ENCODE results near the gene WIPF3.

WIPF3 gene

DNA sequence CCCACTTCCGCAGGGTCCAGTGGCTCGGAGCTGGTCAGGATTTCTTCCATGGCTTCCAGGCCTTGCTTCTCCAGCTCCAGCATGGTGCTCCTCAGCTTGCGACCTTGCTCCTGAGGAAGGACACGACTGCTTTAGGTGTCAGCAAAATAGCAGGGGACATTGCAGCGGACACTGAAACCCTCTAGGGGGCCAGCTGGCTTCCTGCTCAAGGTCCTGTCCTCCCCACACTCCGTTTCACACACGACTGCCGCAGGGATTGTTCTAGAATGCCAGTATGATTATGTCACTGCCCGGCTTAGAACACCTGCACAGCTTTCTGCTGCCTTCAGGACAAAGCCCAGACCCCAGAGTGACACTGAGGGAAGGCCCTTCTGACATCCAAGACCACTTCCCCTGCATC lies 117.7 kb downstream of the WIPF3 start:
- TF ChIP-seq, protein P1, sequence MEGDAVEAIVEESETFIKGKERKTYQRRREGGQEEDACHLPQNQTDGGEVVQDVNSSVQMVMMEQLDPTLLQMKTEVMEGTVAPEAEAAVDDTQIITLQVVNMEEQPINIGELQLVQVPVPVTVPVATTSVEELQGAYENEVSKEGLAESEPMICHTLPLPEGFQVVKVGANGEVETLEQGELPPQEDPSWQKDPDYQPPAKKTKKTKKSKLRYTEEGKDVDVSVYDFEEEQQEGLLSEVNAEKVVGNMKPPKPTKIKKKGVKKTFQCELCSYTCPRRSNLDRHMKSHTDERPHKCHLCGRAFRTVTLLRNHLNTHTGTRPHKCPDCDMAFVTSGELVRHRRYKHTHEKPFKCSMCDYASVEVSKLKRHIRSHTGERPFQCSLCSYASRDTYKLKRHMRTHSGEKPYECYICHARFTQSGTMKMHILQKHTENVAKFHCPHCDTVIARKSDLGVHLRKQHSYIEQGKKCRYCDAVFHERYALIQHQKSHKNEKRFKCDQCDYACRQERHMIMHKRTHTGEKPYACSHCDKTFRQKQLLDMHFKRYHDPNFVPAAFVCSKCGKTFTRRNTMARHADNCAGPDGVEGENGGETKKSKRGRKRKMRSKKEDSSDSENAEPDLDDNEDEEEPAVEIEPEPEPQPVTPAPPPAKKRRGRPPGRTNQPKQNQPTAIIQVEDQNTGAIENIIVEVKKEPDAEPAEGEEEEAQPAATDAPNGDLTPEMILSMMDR (IDR thresholded peaks at IDR 0.05; ENCODE audit: low read depth, low read length, missing control alignments) = no peak
- H3K4me3 ChIP-seq (ENCODE audit: low read depth, low read length) = no peak overlapping the region
- DNase-seq (ENCODE audit: low read depth) = no peak

DNA sequence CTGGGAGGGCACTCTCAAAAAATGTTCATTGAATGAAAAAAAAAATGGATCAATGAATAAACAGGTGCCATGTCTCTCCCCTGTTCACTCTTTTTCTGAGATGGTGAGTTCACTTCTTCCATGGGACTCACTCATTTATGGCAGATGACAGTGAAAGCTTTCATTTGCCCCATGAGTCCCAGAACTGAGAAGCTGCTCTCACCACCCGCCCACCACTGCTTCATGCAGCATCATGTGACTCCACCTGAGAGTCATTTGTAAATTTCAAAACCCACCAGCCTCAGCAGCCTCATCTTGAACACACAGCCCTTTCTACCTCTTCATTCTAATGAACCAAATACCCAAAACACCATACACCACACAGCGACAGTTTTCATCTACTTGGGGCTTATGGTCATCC lies 118.4 kb downstream of the WIPF3 start:
- no peak for DNase-seq (ENCODE audit: low read depth)
- H3K4me3 ChIP-seq (ENCODE audit: low read depth, low read length) = no peak overlapping the region
- TF ChIP-seq, protein P1 (IDR thresholded peaks at IDR 0.05; ENCODE audit: low read depth, low read length, missing control alignments) = no peak

DNA sequence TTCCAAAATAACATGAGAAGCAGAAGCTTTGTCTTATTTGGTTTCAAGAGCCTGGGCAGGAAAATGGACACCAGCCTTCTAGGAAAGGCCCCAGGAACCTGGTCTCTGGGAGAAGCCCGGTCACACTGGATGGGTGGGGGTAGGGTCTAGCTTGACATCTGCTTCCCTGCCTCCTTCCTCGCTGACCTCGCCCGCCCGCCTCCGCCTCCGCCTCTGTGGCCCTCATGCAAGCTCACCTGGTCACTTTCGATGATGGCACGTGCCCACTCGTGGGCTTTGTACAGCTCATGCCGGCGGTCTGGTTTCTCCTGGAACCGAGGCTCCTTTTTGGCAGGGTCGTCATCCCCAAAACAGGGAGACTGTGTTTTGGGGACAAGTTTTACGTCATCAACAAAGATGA lies 119.9 kb downstream of the WIPF3 start:
- no peak for DNase-seq (ENCODE audit: low read depth)
- TF ChIP-seq, protein P1 (IDR thresholded peaks at IDR 0.05; ENCODE audit: low read depth, low read length, missing control alignments) = no peak
- no peak overlapping the region for H3K4me3 ChIP-seq (ENCODE audit: low read depth, low read length)

DNA sequence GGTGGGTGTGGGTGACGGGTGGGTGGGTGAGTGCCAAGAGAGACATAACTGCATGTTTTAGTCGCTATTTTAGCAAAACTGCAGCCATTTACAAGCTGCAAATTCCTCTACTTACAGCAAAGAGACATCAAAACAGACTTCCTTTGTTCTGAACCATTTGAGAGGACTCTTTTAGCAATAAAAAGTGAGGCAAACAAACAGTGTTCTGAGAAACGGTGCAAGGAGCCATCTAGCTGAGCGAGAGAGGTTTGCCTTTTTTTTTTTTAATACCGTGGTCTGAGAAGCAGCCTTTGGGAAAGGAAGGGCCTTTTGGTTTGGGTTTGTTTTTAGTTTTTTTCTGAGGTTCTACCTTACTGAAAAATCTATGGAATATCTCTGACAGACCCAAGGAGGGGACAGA lies 120.4 kb downstream of the WIPF3 start:
- no peak for DNase-seq (ENCODE audit: low read depth)
- no peak overlapping the region for H3K4me3 ChIP-seq (ENCODE audit: low read depth, low read length)
- TF ChIP-seq, protein P1 (IDR thresholded peaks at IDR 0.05; ENCODE audit: low read depth, low read length, missing control alignments) = no peak

DNA sequence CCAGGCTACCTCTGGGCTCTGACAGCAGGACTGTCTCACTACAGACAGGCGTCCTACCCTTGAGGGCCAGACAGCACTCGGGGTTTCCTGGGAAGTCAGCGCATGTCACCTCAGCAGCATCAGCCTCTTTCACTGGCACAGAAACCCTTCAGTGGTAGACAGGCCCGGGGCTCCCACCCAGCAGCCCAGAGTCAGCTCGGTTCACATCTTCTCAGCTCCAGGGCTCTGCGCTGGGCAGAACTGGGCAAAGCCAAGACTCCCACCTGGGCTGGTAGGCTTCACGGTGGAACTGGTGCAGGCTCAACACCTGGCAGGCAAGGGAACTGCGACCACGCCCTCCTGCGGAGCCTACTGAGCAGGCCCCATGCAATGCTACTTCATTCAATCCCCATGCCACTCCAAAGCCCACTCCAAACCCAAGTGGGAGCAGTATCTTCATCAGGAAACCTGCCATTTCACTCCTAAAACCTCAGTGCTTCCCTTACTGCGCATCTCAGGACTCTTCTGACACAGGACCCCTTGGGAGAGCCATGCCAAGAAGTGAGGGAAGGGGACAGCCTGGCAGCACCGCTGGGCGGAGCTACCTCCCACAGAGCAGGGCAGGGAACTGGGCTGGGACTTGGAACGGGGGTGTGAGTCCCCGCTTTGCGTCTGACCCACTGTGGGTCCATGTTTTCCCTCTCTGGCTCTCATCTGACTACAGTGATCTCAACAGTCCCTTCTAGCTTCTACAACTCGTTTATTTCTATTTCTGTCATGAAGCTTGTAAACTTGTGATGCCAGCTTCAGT lies 122.9 kb downstream of the WIPF3 start:
- no peak for DNase-seq (ENCODE audit: low read depth)
- TF ChIP-seq, protein P1 (IDR thresholded peaks at IDR 0.05; ENCODE audit: low read depth, low read length, missing control alignments) = no peak

DNA sequence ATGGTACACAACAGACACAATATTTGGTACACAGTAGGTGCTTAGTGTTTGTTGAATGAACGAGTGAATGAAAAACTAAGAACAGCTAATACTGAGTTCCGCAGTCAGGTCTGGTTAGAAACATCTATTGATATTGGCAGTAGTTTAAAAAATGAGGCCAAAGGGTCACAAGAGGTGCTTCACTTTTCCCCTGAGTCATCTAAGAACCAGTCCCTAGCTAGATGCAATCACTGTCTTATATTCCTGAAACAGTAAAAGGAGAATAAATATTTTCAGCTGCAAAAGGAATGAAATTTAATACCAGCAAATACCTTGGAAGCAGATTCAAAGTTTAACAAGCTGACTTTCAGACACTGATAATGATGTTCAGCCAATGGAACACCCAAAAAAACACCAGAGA lies 128.8 kb downstream of the WIPF3 start:
- no peak for DNase-seq (ENCODE audit: low read depth)
- TF ChIP-seq, protein P1 (IDR thresholded peaks at IDR 0.05; ENCODE audit: low read depth, low read length, missing control alignments) = no peak
- no peak overlapping the region for H3K4me3 ChIP-seq (ENCODE audit: low read depth, low read length)

More for the DNA sequence above, 122.9 kb downstream of the WIPF3 start:
- no peak overlapping the region for H3K4me3 ChIP-seq (ENCODE audit: low read depth, low read length)

DNA sequence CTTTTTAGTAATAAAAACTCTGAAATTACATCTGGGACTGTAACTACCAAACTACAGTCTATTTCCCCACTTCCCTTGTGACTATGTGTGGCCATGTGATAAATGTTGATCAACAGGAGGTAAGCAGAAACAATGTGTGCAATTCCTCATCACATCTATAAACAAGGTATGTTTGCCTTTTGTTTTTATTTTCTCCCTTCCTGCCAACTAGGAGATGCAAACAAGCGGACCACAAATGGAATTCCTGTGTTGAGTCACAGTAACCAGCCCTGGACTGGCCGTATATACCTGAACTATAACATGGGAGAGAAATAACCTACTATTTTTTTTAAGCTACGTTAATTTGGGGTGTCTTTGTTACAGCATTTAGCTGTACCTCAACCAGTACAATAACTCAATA lies 130.8 kb downstream of the WIPF3 start:
- no peak overlapping the region for H3K4me3 ChIP-seq (ENCODE audit: low read depth, low read length)
- TF ChIP-seq, protein P1 (IDR thresholded peaks at IDR 0.05; ENCODE audit: low read depth, low read length, missing control alignments) = no peak
- no peak for DNase-seq (ENCODE audit: low read depth)

Data from GM12864 (cell line).